A172 (cell line): ENCODE measurements around the gene TNFRSF25. TPM values are rescaled to one million over a fixed set of nuclear protein-coding genes. Genes with fewer than 3 reads are reported as not detected.
"Not testable (repeated sequence)": the region's sequence is repeated elsewhere in the genome, so short reads cannot be mapped to it uniquely, and the experiment has no call there.

Source experiments
- DNase-seq: peaks from one replicate; pipeline ENCODE4 v3.0.0-alpha.2; 2015; ENCODE audit warnings: low spot score
- total RNA-seq: library from RNA; depleted of rRNA; stranded (reverse); fragments of >200 nt; shearing (Covaris generic); gene quantifications from 2 replicates; pipeline ENCODE4 v1.2.3, GENCODE V29; 2014

Gene TNFRSF25
- total RNA-seq, 1 experiment from 2014 or later, result 6.2 TPM

- no peak for DNase-seq
Observed at GRCh38 chr1:6470132-6471085, 4.4 kb upstream of the TNFRSF25 start.

GRCh38 chr1:6468729-6469461 lies 2.9 kb upstream of the TNFRSF25 start:
- DNase-seq, result no peak

- DNase-seq, result no peak
Observed at GRCh38 chr1:6467744-6468688, 2.0 kb upstream of the TNFRSF25 start.

GRCh38 chr1:6467224-6467623 lies 1.3 kb upstream of the TNFRSF25 start:
- DNase-seq, result no peak

- no peak for DNase-seq
Observed at GRCh38 chr1:6466751-6467150, 778 bp upstream of the TNFRSF25 start.

- DNase-seq, result no peak
Observed at GRCh38 chr1:6465461-6466005, 440 bp downstream of the TNFRSF25 start.

- no peak for DNase-seq
Observed at GRCh38 chr1:6464915-6465314, 1.1 kb downstream of the TNFRSF25 start.

- DNase-seq, result peak; percentile 46
Observed at GRCh38 chr1:6464514-6464836, 1.5 kb downstream of the TNFRSF25 start.

- no peak for DNase-seq
Observed at GRCh38 chr1:6463120-6463412, 2.9 kb downstream of the TNFRSF25 start.

GRCh38 chr1:6462412-6463119 lies 3.4 kb downstream of the TNFRSF25 start:
- DNase-seq, result no peak

- DNase-seq, result no peak
Observed at GRCh38 chr1:6461538-6462411, 4.2 kb downstream of the TNFRSF25 start.

- no peak for DNase-seq
Observed at GRCh38 chr1:6461051-6461530, 4.9 kb downstream of the TNFRSF25 start.

- no peak for DNase-seq
Observed at GRCh38 chr1:6460301-6461050, 5.5 kb downstream of the TNFRSF25 start.

- no peak for DNase-seq
Observed at GRCh38 chr1:6459850-6460265, 6.1 kb downstream of the TNFRSF25 start.

- no peak for DNase-seq
Observed at GRCh38 chr1:6456800-6457466, 9.0 kb downstream of the TNFRSF25 start.

- not testable (repeated sequence) for DNase-seq
Observed at GRCh38 chr1:6455752-6456520, 10.0 kb downstream of the TNFRSF25 start.

- DNase-seq, result no peak
Observed at GRCh38 chr1:6454856-6455751, 10.9 kb downstream of the TNFRSF25 start.
